Measurements from ENCODE around the gene CES3. TPM values are rescaled to one million over a fixed set of nuclear protein-coding genes. Genes with fewer than 3 reads are reported as not detected.

The CES3 gene
- total RNA-seq, 2 experiments from 2014 or later: 1.1 to 1.3 TPM

- H3K4me3 Mint-ChIP-seq: no peak overlapping the region
- H3K27me3 ChIP-seq (ENCODE audit: control insufficient read depth in 1 of 2, insufficient read depth in 2 of 2, low read length in 2 of 2): peaks cover 32 to 43% of the 10 kb centered on the region in 2 experiments
These were observed 37.2 kb upstream of the CES3 start for GRCh38 chr16:66923866-66924265.

GRCh38 chr16:66924527-66925321 lies 36.3 kb upstream of the CES3 start:
- ATAC-seq (ENCODE audit: poor library complexity) (peak; percentile 78), DNase-seq (peak in 7 of 14 experiments; percentile 19 to 69 (median 43))
- intact Hi-C loops (cut with DNase I, micrococcal nuclease): no loop called here
- CTCF ChIA-PET: interaction anchor here (0.7 to 1.8 kb wide), 2 partner anchors 30 to 52 kb away, joined by 3 to 4 read pairs; no protein-coding TSS in a partner anchor
- H3K9me3 ChIP-seq (ENCODE audit: control insufficient read depth in 1 of 2, insufficient read depth in 1 of 2, low read length in 2 of 2): peaks cover 0 to 11% of the 10 kb centered on the region in 2 experiments
- H3K4me1 ChIP-seq (ENCODE audit: insufficient read depth, low read length): peaks cover 16% of the 10 kb centered on the region
- Mint-ChIP-seq H3K9me3 (no peaks in the 10 kb centered on the region), H3K27me3 (peaks cover 56% of the 10 kb centered on the region), H3K27ac (no peak overlapping the region), H3K36me3 (ENCODE audit: low read depth) (no peaks in the 10 kb centered on the region), H3K4me3 (no peak overlapping the region), H3K4me1 (ENCODE audit: low read depth) (peaks cover 7% of the 10 kb centered on the region)
- no peak overlapping the region for H3K4me3 ChIP-seq (ENCODE audit: low read length)
- POLR2A ChIA-PET: interaction anchor here (0.9 kb wide), 1 partner anchor 9 kb away, joined by 3 read pairs; the partner anchor contains the start of gene CIAO2B
- no peaks in the 10 kb centered on the region for H3K36me3 ChIP-seq (ENCODE audit: insufficient read depth, low read length)
- peaks cover 28 to 43% of the 10 kb centered on the region in 2 experiments for H3K27me3 ChIP-seq (ENCODE audit: control insufficient read depth in 1 of 2, insufficient read depth in 2 of 2, low read length in 2 of 2)
- peak; percentile 23 for TF ChIP-seq CTCF (IDR thresholded peaks at IDR 0.05)
- H3K27ac ChIP-seq (ENCODE audit: low read depth in 1 of 2, low read length in 2 of 2): no peak overlapping the region

More at GRCh38 chr16:66923866-66924265, 37.2 kb upstream of the CES3 start:
- H3K27ac Mint-ChIP-seq: no peak overlapping the region
- H3K27ac ChIP-seq (ENCODE audit: low read depth in 1 of 2, low read length in 2 of 2): no peak overlapping the region
- peaks cover 61% of the 10 kb centered on the region for H3K27me3 Mint-ChIP-seq
- ChIA-PET POLR2A (interaction anchor here (0.9 kb wide), 1 partner anchor 10 kb away, joined by 3 read pairs; the partner anchor contains the start of gene CIAO2B), CTCF (no interaction called here)
- peaks cover 0 to 11% of the 10 kb centered on the region in 2 experiments for H3K9me3 ChIP-seq (ENCODE audit: control insufficient read depth in 1 of 2, insufficient read depth in 1 of 2, low read length in 2 of 2)
- H3K36me3 ChIP-seq (ENCODE audit: insufficient read depth, low read length): no peaks in the 10 kb centered on the region
- ATAC-seq (ENCODE audit: poor library complexity) (no peak), DNase-seq (no peak)
- no peak for TF ChIP-seq CTCF (IDR thresholded peaks at IDR 0.05)
- no peaks in the 10 kb centered on the region for H3K9me3 Mint-ChIP-seq
- H3K4me3 ChIP-seq (ENCODE audit: low read length): no peak overlapping the region
- H3K36me3 Mint-ChIP-seq (ENCODE audit: low read depth): no peaks in the 10 kb centered on the region
- intact Hi-C loops (cut with DNase I, micrococcal nuclease): no loop called here
- peaks cover 7% of the 10 kb centered on the region for H3K4me1 Mint-ChIP-seq (ENCODE audit: low read depth)
- H3K4me1 ChIP-seq (ENCODE audit: insufficient read depth, low read length): peaks cover 16% of the 10 kb centered on the region

GRCh38 chr16:66925322-66925840 lies 35.7 kb upstream of the CES3 start, which contains the start of gene RRAD:
Gene RRAD (minus strand): TSS chr16:66925535. CDS start chr16:66925179, 356 bp downstream.
- no peak for TF ChIP-seq CTCF (IDR thresholded peaks at IDR 0.05)
- H3K9me3 ChIP-seq (ENCODE audit: control insufficient read depth in 1 of 2, insufficient read depth in 1 of 2, low read length in 2 of 2): peaks cover 0 to 11% of the 10 kb centered on the region in 2 experiments
- H3K27ac ChIP-seq (ENCODE audit: low read depth in 1 of 2, low read length in 2 of 2): no peak within 1 kb of the TSS
- ChIA-PET POLR2A (no interaction called here), CTCF (interaction anchor here (1.8 kb wide), 1 partner anchor 52 kb away, joined by 4 read pairs; no protein-coding TSS in a partner anchor)
- no peaks in the 10 kb centered on the region for H3K36me3 ChIP-seq (ENCODE audit: insufficient read depth, low read length)
- Mint-ChIP-seq H3K4me3 (peak within 1 kb of the TSS; percentile 78), H3K9me3 (no peaks in the 10 kb centered on the region), H3K27me3 (peaks cover 56% of the 10 kb centered on the region), H3K27ac (no peak within 1 kb of the TSS), H3K36me3 (ENCODE audit: low read depth) (peaks cover 2% of the 10 kb centered on the region), H3K4me1 (ENCODE audit: low read depth) (peaks cover 7% of the 10 kb centered on the region)
- intact Hi-C loops (cut with DNase I, micrococcal nuclease): no loop called here
- peaks cover 16% of the 10 kb centered on the region for H3K4me1 ChIP-seq (ENCODE audit: insufficient read depth, low read length)
- ATAC-seq (ENCODE audit: poor library complexity): peak; percentile 16
- peak in 2 of 14 experiments; percentile 40 to 55 for DNase-seq
- peaks cover 28 to 43% of the 10 kb centered on the region in 2 experiments for H3K27me3 ChIP-seq (ENCODE audit: control insufficient read depth in 1 of 2, insufficient read depth in 2 of 2, low read length in 2 of 2)
- H3K4me3 ChIP-seq (ENCODE audit: low read length): no peak within 1 kb of the TSS

Measured in CD4-positive, alpha-beta T cell (primary cell).